ENCODE data around the gene FOXC2. TPM values are rescaled to one million over a fixed set of nuclear protein-coding genes. Genes with fewer than 3 reads are reported as not detected.

FOXC2 gene
- under 1 TPM in 1 of 4 donors, not detected in 3; 0.38 TPM for total RNA-seq

- TF ChIP-seq CTCF (IDR thresholded peaks at IDR 0.05; ENCODE audit: low read depth) = no peak
Measured at GRCh38 chr16:86566601-86566965, at the start of gene FOXC2. FOXC2 (plus strand) TSS chr16:86566829; CDS start chr16:86567336, 507 bp downstream.

GRCh38 chr16:86517033-86517432 is 49.6 kb upstream of the FOXC2 start:
- no peak for TF ChIP-seq CTCF (IDR thresholded peaks at IDR 0.05; ENCODE audit: low read depth)

GRCh38 chr16:86517652-86518258 is 48.9 kb upstream of the FOXC2 start:
- TF ChIP-seq CTCF (IDR thresholded peaks at IDR 0.05; ENCODE audit: low read depth) = no peak

GRCh38 chr16:86519007-86519648 is 47.5 kb upstream of the FOXC2 start:
- no peak for TF ChIP-seq CTCF (IDR thresholded peaks at IDR 0.05; ENCODE audit: low read depth)

GRCh38 chr16:86519649-86520316 is 46.8 kb upstream of the FOXC2 start:
- TF ChIP-seq CTCF (IDR thresholded peaks at IDR 0.05; ENCODE audit: low read depth) = no peak

GRCh38 chr16:86520317-86521210 is 46.1 kb upstream of the FOXC2 start:
- TF ChIP-seq CTCF (IDR thresholded peaks at IDR 0.05; ENCODE audit: low read depth) = no peak

Measured in subcutaneous adipose tissue (tissue), 4 donors.